Calu3 (cell line): Measurements from ENCODE around the gene GASK1A. TPM values are rescaled to one million over a fixed set of nuclear protein-coding genes. Genes with fewer than 3 reads are reported as not detected.

Experiments used
- BruUV-seq: library from RNA; stranded (reverse); fragments of 400-500 nt; replicated peaks from 2 replicates; lab custom pipeline; 2021; lab: Mats Ljungman, UMichigan
- CTCF ChIA-PET: fragments of 300-600 bp; sonication (Branson Sonifier 250); formaldehyde crosslinking; loops from one replicate; lab custom pipeline; 2022; ENCODE audit warnings: antibody characterized with exemption; lab: Charles Lee
- DNase-seq: peaks from one replicate; pipeline ENCODE4 v3.0.0; 2022
- H3K27ac Mint-ChIP-seq: one replicate; pipeline ENCODE4 v1.8.0; 2022; ENCODE audit warnings: mixed read lengths; ENCODE audit not compliant: unreplicated experiment
- H3K27me3 Mint-ChIP-seq: one replicate; pipeline ENCODE4 v1.8.0; 2022; ENCODE audit warnings: mixed read lengths; ENCODE audit not compliant: unreplicated experiment
- H3K36me3 Mint-ChIP-seq: one replicate; pipeline ENCODE4 v1.8.0; 2022; ENCODE audit warnings: mild to moderate bottlenecking, moderate library complexity, mixed read lengths; ENCODE audit not compliant: insufficient read depth, unreplicated experiment
- H3K4me1 Mint-ChIP-seq: one replicate; pipeline ENCODE4 v1.8.0; 2022; ENCODE audit warnings: mild to moderate bottlenecking, low read depth, mixed read lengths; ENCODE audit not compliant: unreplicated experiment
- H3K4me3 Mint-ChIP-seq: one replicate; pipeline ENCODE4 v1.8.0; 2022; ENCODE audit warnings: mild to moderate bottlenecking, low read depth, moderate library complexity, mixed read lengths; ENCODE audit not compliant: unreplicated experiment
- H3K9me3 Mint-ChIP-seq: one replicate; pipeline ENCODE4 v1.8.0; 2022; ENCODE audit warnings: low read depth, mixed read lengths; ENCODE audit not compliant: unreplicated experiment
- CTCF ChIP-seq: fragments of 200-600 bp; IDR thresholded peaks from one replicate; pipeline ENCODE4 v1.8.0; 2022; ENCODE audit warnings: antibody characterized with exemption; ENCODE audit not compliant: unreplicated experiment
- intact Hi-C: fragments of 100-400 bp; cut with micrococcal nuclease; formaldehyde crosslinking; loops from one replicate; pipeline ENCODE4 v1.10.0; 2022; ENCODE audit not compliant: unreplicated experiment
- total RNA-seq: library from RNA; stranded (reverse); gene quantifications from 2 replicates; pipeline ENCODE4 v1.2.3, GENCODE V29; 2022

Gene GASK1A
- total RNA-seq, 1 experiment from 2014 or later = 2.3 TPM

- TF ChIP-seq CTCF = no peak
- H3K4me3 Mint-ChIP-seq = no peak overlapping the region
- BruUV-seq = no TSS peak
- H3K36me3 Mint-ChIP-seq = no peaks in the 10 kb centered on the region
- no peaks in the 10 kb centered on the region for H3K4me1 Mint-ChIP-seq
- no peak overlapping the region for H3K27ac Mint-ChIP-seq
- no peaks in the 10 kb centered on the region for H3K9me3 Mint-ChIP-seq
- no peak for DNase-seq
- H3K27me3 Mint-ChIP-seq = peaks cover 20% of the 10 kb centered on the region
- CTCF ChIA-PET = no interaction called here
- intact Hi-C loops = no loop called here
Observed at GRCh38 chr3:43074482-43074881, 95.4 kb downstream of the GASK1A start.

- Mint-ChIP-seq H3K4me3 (no peak overlapping the region), H3K9me3 (no peaks in the 10 kb centered on the region), H3K27me3 (peaks cover 20% of the 10 kb centered on the region), H3K4me1 (no peaks in the 10 kb centered on the region), H3K36me3 (no peaks in the 10 kb centered on the region), H3K27ac (no peak overlapping the region)
- BruUV-seq = no TSS peak
- CTCF ChIA-PET = no interaction called here
- intact Hi-C loops = no loop called here
- no peak for TF ChIP-seq CTCF
- DNase-seq = no peak
Observed at GRCh38 chr3:43074901-43075689, 96.0 kb downstream of the GASK1A start.

GRCh38 chr3:43075904-43076661 lies 97.0 kb downstream of the GASK1A start:
- no peak for TF ChIP-seq CTCF
- Mint-ChIP-seq H3K4me3 (no peak overlapping the region), H3K27ac (no peak overlapping the region), H3K9me3 (no peaks in the 10 kb centered on the region), H3K27me3 (peaks cover 20% of the 10 kb centered on the region), H3K4me1 (no peaks in the 10 kb centered on the region), H3K36me3 (peaks cover 6% of the 10 kb centered on the region)
- CTCF ChIA-PET = no interaction called here
- intact Hi-C loops = no loop called here
- no TSS peak for BruUV-seq
- no peak for DNase-seq

- no peak for DNase-seq
- TF ChIP-seq CTCF = no peak
- Mint-ChIP-seq H3K27me3 (peaks cover 19% of the 10 kb centered on the region), H3K4me1 (no peaks in the 10 kb centered on the region), H3K27ac (no peak overlapping the region), H3K4me3 (no peak overlapping the region), H3K36me3 (peaks cover 6% of the 10 kb centered on the region), H3K9me3 (no peaks in the 10 kb centered on the region)
- intact Hi-C loops = no loop called here
- CTCF ChIA-PET = no interaction called here
- BruUV-seq = no TSS peak
Observed at GRCh38 chr3:43076857-43077256, 97.7 kb downstream of the GASK1A start.
